SIG-M5 (cell line): ENCODE data around the gene FHOD3.

Source experiments
- DNase-seq: peaks from one replicate; lab custom pipeline; 2025; lab: John Stamatoyannopoulos, UW

The FHOD3 gene

DNA sequence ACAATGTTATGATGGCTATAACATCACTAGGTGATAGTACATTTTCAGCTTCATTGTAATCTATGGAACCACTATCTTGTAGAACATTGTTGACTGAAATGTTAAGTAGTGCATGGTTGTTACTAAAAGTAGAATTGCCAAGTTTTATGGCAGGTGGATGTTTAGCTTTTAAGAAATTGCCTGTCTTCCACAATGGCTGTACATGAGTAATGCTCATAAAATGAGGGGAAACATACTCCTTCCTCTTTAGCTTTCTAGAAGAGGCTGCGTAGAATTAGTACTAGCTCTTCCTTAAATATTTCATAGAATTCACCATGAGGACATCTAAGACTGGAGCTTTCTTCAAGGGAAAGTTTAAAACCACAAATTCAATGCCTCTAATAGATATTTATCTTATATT is 370.3 kb downstream of the FHOD3 start:
- DNase-seq = no peak

DNA sequence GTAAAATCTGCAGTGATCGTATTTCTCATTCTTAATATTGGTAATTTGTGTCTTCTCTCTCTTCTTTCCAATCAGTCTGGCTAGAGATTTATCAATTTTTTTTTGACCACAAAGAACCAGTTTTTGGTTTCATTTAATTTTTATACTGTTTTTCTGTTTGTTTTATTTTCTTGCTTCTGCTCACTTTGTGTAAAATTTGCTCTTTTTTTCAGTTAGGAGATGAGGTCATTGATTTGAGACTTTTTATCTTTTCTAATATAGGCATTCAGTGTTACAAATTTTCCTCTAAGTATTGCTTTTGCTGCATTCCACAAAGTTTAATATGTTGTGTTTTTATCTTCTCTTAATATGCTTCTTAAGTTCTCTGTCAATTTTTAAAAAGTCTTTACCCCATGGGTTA is 370.8 kb downstream of the FHOD3 start:
- no peak for DNase-seq

DNA sequence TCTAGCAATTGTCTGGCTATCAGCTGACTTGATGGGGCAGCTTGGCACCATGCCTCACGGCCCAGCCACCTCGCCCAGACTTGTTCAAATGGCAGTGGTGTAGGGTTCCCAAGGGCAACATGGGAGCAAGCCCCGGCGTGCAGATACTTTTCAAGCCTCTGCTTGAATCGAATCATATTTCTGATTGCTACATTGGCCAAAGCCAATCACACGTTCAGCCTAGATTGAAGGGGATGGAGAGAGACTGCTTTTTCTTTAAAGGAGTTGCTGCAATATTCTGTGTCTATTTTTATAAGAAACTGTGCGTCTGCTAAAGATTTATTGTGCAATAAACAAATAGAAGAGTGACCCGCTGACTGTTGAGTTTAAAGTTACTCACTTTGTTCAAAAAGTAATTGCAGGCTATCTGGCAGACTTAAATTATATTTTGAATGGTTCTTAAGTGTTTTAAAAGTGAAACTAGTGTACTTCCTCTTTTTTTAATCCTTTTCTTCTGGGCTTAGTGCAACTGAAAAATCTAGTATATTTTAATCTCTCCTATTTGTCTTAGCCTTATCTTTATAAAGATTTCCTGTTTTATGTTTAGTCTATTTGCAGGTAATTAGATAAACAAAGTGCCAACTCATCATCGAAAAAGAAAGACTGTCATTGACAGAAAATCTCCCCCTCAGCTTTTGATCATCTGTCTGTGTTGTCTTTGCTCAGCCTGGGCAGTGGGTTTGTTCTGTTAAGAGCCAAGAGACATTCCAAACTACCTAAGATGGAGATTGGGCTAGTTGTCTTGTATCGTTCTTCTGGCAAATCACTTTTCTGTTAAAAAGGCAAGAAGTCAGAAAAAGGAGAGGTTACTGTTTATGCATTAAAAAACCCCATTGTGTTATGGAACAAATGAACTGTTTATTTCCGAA is 375.2 kb downstream of the FHOD3 start:
- DNase-seq = peak; percentile 76

DNA sequence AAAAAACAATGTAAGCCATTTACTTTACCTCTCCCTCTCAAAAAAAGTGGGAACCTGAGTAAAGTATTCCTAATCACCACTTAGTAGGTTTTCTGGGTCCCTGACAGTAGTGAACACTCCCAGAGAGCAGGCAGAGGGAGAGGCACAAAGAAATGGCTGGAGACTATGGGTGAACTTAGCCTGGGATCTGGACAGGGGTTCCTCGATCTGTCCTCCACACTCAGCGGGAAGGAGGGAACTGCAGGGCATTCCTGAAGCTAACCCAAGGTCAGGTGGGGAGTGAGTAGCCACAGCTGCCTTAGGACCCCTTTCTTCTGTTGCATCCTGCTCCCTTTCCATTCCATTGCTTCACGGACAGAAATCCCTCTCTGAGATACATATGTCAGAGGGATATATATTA is 375.9 kb downstream of the FHOD3 start:
- DNase-seq = no peak

DNA sequence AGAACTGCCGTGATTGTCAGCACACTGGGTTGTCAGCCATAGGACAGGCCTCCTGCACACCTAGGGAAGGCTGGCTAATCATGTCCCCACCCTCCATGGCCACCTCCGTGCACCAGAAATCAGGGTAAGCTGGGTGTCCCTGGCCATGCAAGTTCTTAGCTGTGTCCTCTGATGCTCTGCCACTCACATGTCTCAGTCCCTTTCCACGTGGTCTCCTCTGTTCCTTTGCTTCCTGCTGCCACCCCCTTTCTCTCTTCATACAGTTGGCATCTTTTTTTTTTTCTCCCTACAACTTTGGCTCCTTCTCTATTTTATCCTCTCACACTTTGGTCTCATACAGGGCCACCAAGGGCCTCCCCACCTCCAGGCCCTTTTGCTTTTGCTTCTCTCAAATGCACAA is 377.6 kb downstream of the FHOD3 start:
- DNase-seq = no peak

DNA sequence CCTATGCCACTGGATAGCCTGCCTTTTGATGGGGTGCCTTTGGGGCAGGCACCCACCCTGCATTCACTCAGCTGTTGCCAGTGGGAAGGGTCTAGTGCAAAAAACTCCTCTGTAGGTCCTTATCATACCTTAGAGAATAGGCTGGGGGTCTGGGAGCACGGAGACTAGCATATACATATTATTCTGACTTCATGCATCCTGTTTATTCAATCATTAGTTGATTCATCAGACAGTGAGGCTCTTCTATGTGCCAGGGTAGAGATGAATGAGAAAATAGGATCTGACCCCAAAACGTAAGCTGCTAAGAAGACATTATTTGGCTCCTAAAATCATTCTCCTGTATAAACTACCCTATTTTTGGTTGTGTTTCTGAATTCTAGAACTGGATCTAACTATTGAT is 378.0 kb downstream of the FHOD3 start:
- no peak for DNase-seq

DNA sequence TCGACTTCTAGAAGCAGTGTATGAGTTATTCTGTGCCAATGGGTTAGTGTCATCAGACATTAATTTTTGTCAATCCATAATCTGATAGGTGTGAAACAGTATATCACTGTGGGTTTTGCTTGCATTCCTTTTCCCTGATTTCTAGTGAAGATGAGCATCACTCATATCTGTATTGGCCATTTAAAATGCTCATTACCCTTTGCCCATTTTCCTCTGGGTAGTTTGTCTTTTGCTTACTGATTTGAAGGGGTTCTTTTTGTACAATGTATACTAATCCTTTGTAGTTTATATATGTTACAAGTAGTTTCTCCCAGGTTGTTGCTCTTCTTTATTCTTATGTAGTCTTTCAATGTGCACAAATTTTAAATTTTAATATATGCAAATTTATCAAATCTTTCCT is 379.1 kb downstream of the FHOD3 start:
- DNase-seq = no peak

DNA sequence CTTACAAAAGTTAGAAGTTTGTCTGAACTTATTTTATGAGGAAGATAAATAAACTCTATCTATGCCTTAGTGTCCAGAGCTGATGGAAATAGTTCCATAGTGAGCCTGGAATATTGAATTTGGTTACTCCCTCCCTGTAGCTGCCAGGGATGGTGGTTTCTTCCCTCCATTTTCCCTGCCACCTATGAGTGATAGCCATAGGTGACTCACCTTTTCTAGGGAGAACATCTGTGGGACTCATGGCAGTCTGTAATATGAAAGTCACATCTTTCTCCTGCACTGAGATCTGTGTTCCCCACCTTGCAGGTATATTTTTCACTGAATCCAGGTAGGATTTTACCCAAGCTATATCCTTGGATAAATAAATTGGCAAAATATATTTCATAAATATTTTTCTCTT is 382.5 kb downstream of the FHOD3 start:
- no peak for DNase-seq

DNA sequence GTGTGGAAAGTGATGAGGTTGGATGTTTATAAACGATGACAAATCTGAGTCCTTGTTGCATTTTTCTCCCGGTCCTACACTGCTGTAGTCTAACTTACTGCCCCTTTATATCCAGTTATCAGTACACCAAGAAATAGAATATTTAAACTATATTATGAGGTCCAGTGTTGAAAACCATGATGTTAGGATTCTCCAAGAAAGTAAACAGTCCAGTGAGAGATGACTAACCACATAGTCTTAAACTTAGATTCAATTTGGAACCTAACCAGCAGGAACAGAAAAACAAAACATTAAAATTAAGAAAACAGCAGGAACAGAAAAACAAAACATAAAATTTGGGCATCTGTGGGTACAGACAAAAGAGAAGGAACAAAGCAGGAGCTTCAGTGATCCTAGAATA is 388.1 kb downstream of the FHOD3 start:
- no peak for DNase-seq

DNA sequence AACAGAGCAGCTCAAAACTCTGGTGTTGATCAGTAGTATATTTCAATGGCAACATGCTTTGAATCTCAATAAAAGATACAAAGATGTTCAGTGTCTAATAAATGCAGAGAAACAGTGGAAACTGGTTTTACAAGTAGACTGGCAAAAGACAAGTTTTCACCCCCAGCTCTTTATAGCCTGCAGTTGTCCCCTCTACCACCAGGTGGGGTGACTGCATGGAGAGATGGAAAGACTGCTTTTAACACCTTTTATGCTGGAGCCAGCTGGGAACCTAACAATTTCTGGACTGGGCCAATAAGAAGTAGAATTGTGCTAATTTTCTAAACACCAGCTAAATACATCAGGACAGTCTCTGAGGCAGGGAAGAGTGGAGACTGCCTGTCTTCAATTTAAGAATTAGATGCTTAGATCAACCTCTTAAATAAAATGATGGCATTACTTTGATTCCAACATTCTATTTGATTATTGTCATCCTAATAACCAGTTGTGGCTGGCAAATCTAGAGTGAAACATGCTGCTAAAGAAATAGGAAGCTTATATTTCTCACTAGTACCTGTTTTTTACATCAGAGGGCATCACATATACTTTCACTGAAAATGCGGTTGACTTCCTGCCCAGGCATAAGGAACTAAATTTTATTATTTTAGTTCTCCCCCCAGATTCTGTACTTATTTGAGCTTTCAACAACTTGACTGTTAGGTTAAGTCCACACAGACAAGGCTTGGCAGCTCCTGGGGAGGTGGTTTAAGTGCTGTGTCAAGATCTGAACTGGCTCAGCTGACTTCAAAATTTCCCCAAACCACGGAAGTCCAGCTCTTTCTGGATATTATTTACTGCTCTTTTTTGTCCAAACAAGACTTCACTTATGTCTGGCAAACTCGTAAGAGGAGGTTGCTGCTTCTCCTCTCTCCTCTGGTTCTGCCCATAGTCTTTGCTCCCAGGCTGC is 390.8 kb downstream of the FHOD3 start:
- no peak for DNase-seq

DNA sequence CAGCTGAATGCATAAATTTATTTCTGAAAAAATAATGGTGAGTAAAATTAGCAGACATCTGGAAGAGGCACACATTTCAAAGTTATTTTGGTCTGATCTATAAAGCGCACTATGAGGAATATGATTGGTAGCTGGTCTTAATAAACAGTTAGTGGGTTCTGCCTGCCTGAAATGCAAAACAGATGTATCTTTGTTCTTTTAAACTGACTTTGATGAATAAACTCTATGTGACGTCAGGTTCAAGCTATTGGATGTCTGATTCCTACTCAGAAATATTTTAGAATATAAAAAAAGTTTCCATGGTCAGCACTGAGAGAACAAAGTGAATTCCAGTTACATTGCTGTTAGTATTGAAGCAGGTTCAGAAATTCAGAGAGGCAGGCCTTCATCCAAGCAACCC is 394.9 kb downstream of the FHOD3 start:
- DNase-seq = no peak

DNA sequence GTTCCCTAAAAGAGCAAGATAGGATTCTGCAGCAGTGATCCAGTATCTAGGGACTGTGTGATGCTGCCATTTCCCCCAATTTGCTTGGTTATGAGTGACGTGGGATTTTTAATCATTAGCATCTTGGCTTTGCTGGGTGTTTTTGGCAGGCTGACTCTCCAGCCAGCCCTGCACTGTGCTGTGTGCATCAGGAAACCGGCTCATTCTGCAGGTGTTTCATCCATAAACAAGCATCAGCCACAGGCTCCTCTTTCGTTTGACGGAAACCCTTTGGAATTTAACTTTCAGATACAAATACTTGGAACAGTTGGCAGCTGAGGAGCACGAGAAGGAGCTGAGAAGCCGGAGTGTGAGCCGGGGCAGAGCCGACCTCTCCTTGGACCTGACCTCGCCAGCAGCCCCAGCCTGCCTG is 395.4 kb downstream of the FHOD3 start:
- DNase-seq = no peak

DNA sequence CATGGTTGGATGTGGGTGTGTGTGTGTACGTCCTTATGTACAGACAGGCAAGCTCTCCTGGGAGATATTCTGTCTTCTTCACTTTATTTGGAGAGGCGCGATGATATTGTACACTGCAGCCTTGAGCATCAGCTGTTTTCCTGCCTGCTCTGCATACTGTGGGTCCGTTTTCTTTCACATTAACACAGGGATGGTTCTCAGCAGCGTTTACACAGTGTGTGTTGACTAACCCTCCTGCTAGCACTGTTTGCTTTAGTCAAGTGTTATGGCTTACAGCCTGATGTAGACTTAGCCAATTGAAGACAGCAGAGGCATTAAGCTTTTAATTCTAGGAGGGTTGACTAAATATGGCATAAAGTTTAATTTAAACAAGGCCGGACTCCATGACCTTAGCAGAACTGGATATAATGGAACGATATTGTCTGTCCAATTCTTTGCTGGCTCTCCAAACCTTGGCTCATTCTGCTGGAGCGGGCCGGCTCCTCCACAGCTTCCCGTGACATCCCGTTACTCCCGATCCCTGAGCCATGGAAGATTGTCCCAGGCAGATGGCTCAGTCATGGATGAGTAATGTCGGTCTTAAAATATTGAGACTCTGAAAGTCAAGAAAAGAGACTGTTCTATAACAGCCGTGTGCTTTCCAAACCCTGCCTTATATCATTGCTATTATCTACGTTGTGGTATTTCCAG is 396.6 kb downstream of the FHOD3 start:
- DNase-seq = no peak

DNA sequence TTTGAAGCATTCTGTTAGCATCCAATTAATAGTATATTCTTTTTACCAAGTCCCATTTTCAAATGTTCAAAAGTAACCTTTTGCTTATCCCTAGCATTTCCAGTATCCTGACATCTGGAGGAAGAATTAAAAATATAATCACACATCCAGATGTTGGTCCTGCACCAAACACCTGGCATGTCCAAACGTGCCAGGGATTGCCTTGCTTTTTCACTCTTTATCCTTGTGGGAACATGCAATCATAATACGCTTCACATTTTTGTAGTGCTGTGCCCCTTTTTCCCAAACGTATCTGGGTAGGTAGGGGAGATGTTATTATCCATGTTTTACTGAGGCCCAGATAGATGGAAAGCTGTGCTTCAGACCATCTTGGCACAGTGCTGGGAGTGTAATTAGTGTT is 398.3 kb downstream of the FHOD3 start:
- DNase-seq = no peak

DNA sequence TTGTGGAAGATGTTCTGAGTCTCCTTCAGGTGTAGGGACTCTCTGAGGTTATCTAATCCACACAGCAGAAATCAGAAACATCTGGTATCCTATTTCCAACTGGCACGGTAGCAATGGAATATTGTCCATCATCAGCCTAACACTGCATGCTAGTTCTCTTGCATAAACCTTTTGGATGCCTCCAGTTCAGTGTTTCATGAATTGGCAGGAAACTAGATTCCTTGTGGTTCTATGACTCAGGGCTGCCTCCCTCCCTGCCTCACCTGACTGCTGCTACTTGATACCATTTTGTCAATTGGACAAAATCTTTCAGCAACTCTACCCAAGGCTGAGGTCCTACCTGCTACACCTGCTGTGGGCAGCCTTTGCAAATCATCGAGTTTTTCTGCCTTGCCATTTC is 400.4 kb downstream of the FHOD3 start:
- DNase-seq = no peak

DNA sequence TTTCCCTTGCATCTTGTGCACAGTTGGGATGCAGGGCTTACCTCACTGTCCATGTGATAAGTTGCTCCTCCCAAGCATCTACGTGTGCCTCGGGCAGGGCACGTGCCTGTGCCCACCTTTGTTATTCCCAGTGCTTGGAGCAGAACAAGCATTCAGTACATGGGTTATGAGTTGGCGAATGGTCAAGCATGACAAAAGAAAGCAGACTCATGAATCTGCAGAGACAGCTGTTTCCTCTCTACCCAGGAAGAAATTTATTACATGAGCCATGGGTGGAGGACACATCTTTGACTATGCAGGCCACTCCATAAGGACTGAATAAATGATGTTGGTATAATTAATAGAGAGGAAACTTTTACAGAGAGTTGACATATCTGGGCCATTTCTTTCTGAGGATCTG is 403.4 kb downstream of the FHOD3 start:
- no peak for DNase-seq

DNA sequence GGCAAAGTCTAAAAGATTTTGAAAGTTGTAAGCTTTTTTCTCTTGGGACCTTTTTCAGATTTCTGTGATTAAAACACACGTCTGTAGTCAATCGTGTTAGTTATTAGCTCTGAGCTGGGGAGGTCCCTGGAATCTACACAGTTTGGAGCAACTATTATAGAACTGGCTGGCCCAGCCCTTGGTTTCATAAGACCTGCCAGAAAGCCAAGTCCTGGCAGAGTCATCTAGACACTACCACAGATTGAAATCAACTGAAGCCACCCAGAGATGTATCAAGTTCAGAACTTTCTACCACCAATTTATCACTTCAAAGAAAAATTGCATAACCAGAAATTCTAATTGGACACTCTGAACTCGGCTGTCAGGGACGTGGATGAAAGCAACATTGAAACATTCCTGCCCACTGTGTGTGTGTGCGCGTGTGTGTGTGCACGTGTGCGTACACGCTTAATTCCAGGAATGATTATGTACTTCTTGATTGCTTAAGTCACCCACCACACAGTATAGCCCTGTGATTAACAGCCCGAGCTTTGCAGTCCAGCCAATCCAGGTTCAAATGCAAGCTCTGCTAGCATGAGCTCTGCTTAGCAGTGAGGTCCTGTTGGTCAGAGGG is 405.0 kb downstream of the FHOD3 start:
- DNase-seq = no peak

DNA sequence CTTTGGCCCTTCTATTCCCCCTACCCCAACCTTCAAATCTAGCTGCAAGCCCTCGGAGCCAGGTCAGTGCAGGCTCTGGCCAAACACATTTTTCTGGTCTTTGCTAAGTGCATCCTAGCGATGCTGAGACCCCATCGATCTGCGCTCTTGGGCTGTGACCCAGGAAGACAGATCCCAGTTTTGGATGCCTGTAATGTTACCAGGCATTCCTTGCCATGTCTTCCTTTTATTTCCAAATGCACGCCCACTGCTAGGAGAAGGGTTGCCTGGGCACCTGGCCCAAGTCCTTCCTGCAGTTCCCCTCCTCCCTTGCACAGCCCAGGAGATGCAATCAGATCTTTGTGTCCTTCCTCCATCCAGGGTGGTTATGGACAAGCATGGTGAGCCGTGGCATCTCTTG is 406.6 kb downstream of the FHOD3 start:
- no peak for DNase-seq

DNA sequence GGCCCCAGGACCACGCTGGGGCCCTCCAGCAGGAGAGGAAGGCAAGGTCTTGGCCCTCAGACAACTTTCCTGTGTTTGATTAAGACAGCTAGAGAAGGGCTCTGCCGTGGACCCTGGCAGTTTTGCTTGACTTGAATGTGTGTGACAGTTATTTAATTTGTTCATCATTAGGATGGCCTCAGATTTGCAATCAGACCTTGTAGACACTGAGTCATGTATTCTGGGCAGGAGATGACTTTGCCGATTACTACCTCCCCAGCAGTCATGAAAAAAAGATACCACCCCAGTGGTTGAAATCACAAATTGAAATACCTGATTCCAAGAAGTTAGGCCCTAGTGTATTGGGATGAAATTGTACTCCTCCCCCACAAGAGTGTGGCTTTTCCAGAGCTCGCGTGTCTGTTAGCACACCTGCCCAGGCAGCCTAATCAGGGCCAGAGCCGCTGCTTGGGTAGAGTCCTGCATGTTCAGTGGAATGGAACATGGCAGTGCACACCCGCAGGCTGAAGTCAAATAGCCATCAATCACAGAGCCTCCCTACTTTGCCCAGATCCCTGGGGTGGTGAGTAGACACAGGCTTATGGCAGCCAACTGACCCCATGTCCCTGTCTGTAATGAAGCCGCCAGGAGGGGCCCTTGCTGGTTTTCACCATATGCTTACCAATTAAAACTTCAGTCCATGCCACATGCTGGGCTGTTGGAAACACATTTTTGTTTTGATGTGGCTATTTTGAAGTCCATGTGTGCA is 408.8 kb downstream of the FHOD3 start:
- no peak for DNase-seq

DNA sequence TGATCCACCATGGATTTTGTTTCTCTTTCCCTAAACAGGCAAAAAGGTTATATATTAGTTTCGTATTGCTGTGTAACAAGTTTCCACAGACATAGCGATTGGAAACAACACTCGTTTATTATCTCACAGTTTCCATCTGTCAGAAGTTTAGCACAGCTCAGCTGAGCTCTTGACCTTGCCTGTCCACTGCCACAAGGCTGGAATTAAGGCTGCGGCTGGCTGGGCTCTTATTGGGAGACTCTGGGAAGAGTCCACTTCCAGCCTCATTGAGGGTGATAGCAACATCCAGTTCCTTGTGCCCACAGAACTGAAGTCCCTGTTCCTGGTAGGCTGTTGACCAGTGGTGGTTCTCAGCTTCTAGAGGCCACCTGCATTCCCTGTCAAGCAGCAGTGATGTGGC is 410.9 kb downstream of the FHOD3 start:
- no peak for DNase-seq

DNA sequence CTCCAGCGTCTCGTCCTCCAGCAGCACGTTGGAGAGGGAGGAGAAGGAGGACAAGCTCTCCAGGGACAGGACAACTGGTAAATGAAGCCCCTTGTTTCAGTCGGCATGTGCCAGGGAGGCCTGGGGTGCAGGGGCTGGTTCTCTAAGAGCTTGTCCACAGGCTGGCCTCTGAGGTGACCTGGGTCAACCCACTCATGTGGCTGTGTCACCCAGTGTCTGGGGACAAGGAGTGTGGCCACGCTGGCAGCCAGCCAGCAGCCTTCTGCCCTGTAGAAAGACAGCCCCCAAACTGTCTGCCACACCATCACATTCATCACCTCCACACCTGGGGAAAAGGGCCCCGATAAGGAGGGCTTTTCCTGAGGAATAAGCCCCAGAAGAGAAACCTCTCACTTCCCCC is 411.8 kb downstream of the FHOD3 start:
- DNase-seq = no peak
